ENCODE data around the gene ELMOD1.

DNA sequence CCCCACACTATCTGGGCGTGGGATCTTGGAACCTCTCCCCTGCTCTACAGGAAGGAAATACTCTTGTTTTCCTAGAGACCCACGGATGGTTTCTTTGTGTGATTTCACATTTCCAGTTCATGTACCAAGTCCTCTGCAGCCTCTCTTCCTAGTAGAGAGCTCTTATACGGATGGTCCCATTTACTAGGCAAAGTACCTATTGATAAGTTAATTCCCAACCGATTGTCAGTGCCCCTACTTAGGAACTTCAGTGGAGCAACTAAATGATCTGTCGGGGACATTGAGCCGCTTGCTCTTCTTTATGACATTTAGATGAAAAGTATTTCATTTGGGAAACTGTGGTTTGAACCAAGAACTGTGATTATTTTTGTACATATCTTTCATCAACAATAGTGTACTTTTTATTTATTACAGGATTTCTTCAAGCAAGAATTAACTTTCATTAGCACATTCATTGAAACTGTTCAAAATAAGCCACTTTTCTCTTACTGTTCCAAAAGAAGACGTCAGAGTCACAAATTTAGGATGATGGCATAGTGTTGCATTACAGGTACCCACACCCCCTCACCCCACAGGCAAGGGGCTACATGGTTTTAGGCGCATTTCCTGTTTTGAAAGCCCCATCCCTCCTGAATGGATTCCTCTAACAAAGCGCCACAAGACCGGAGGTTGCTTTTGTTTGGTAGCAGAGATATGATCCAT, 34.2 kb downstream of the ELMOD1 start:
- TF ChIP-seq, protein P1, sequence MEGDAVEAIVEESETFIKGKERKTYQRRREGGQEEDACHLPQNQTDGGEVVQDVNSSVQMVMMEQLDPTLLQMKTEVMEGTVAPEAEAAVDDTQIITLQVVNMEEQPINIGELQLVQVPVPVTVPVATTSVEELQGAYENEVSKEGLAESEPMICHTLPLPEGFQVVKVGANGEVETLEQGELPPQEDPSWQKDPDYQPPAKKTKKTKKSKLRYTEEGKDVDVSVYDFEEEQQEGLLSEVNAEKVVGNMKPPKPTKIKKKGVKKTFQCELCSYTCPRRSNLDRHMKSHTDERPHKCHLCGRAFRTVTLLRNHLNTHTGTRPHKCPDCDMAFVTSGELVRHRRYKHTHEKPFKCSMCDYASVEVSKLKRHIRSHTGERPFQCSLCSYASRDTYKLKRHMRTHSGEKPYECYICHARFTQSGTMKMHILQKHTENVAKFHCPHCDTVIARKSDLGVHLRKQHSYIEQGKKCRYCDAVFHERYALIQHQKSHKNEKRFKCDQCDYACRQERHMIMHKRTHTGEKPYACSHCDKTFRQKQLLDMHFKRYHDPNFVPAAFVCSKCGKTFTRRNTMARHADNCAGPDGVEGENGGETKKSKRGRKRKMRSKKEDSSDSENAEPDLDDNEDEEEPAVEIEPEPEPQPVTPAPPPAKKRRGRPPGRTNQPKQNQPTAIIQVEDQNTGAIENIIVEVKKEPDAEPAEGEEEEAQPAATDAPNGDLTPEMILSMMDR (IDR thresholded peaks at IDR 0.05; ENCODE audit: low read depth, low read length, missing input control): no peak
- TF ChIP-seq, protein P2, sequence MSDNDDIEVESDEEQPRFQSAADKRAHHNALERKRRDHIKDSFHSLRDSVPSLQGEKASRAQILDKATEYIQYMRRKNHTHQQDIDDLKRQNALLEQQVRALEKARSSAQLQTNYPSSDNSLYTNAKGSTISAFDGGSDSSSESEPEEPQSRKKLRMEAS (IDR thresholded peaks at IDR 0.05): no peak
- TF ChIP-seq RAD21 (IDR thresholded peaks at IDR 0.05): no peak
- TF ChIP-seq, protein P3, sequence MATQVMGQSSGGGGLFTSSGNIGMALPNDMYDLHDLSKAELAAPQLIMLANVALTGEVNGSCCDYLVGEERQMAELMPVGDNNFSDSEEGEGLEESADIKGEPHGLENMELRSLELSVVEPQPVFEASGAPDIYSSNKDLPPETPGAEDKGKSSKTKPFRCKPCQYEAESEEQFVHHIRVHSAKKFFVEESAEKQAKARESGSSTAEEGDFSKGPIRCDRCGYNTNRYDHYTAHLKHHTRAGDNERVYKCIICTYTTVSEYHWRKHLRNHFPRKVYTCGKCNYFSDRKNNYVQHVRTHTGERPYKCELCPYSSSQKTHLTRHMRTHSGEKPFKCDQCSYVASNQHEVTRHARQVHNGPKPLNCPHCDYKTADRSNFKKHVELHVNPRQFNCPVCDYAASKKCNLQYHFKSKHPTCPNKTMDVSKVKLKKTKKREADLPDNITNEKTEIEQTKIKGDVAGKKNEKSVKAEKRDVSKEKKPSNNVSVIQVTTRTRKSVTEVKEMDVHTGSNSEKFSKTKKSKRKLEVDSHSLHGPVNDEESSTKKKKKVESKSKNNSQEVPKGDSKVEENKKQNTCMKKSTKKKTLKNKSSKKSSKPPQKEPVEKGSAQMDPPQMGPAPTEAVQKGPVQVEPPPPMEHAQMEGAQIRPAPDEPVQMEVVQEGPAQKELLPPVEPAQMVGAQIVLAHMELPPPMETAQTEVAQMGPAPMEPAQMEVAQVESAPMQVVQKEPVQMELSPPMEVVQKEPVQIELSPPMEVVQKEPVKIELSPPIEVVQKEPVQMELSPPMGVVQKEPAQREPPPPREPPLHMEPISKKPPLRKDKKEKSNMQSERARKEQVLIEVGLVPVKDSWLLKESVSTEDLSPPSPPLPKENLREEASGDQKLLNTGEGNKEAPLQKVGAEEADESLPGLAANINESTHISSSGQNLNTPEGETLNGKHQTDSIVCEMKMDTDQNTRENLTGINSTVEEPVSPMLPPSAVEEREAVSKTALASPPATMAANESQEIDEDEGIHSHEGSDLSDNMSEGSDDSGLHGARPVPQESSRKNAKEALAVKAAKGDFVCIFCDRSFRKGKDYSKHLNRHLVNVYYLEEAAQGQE (IDR thresholded peaks at IDR 0.05): no peak
- no peak for TF ChIP-seq GABPA (IDR thresholded peaks at IDR 0.05 in 1 of 2, conservative IDR thresholded peaks at IDR 0.05 in 1 of 2)
